ENCODE measurements around the gene MYCBP. TPM values are rescaled to one million over a fixed set of nuclear protein-coding genes. Genes with fewer than 3 reads are reported as not detected.
"Not testable (repeated sequence)": the region's sequence is repeated elsewhere in the genome, so short reads cannot be mapped to it uniquely, and the experiment has no call there.

MYCBP gene
- total RNA-seq, 1 donor from 2014 or later = 6.6 TPM

GRCh38 chr1:38858833-38859560 is 14.2 kb downstream of the MYCBP start:
- H3K27ac Mint-ChIP-seq (ENCODE audit: unreplicated experiment) = peak overlapping the region; percentile 29
- peaks cover 1% of the 10 kb centered on the region for H3K9me3 Mint-ChIP-seq (ENCODE audit: unreplicated experiment)
- no peak for TF ChIP-seq CTCF (IDR thresholded peaks at IDR 0.05; ENCODE audit: partially characterized antibody, unreplicated experiment)
- H3K4me3 Mint-ChIP-seq (ENCODE audit: unreplicated experiment) = peak overlapping the region; percentile 92
- peaks cover 3% of the 10 kb centered on the region for H3K27me3 Mint-ChIP-seq (ENCODE audit: unreplicated experiment)
- H3K4me1 Mint-ChIP-seq (ENCODE audit: low read depth, unreplicated experiment) = peaks cover 7% of the 10 kb centered on the region
- H3K36me3 Mint-ChIP-seq (ENCODE audit: unreplicated experiment) = no peaks in the 10 kb centered on the region
- peak; percentile 50 for DNase-seq

- Mint-ChIP-seq H3K9me3 (ENCODE audit: unreplicated experiment) (no peaks in the 10 kb centered on the region), H3K27ac (ENCODE audit: unreplicated experiment) (no peak overlapping the region), H3K27me3 (ENCODE audit: unreplicated experiment) (no peaks in the 10 kb centered on the region), H3K4me3 (ENCODE audit: unreplicated experiment) (no peak overlapping the region), H3K36me3 (ENCODE audit: unreplicated experiment) (no peaks in the 10 kb centered on the region), H3K4me1 (ENCODE audit: low read depth, unreplicated experiment) (peaks cover 1% of the 10 kb centered on the region)
- no peak for TF ChIP-seq CTCF (IDR thresholded peaks at IDR 0.05; ENCODE audit: partially characterized antibody, unreplicated experiment)
- no peak for DNase-seq
Observed at GRCh38 chr1:38852780-38853179, 20.4 kb downstream of the MYCBP start.

- no peak for DNase-seq
- no peak for TF ChIP-seq CTCF (IDR thresholded peaks at IDR 0.05; ENCODE audit: partially characterized antibody, unreplicated experiment)
- Mint-ChIP-seq H3K27me3 (ENCODE audit: unreplicated experiment) (no peaks in the 10 kb centered on the region), H3K4me3 (ENCODE audit: unreplicated experiment) (no peak overlapping the region), H3K9me3 (ENCODE audit: unreplicated experiment) (no peaks in the 10 kb centered on the region), H3K27ac (ENCODE audit: unreplicated experiment) (no peak overlapping the region), H3K36me3 (ENCODE audit: unreplicated experiment) (peaks cover 10% of the 10 kb centered on the region), H3K4me1 (ENCODE audit: low read depth, unreplicated experiment) (no peaks in the 10 kb centered on the region)
Observed at GRCh38 chr1:38848071-38848470, 25.1 kb downstream of the MYCBP start.

- H3K27me3 Mint-ChIP-seq (ENCODE audit: unreplicated experiment) = no peaks in the 10 kb centered on the region
- no peak overlapping the region for H3K4me3 Mint-ChIP-seq (ENCODE audit: unreplicated experiment)
- H3K27ac Mint-ChIP-seq (ENCODE audit: unreplicated experiment) = no peak overlapping the region
- TF ChIP-seq CTCF (IDR thresholded peaks at IDR 0.05; ENCODE audit: partially characterized antibody, unreplicated experiment) = no peak
- H3K36me3 Mint-ChIP-seq (ENCODE audit: unreplicated experiment) = peaks cover 10% of the 10 kb centered on the region
- H3K4me1 Mint-ChIP-seq (ENCODE audit: low read depth, unreplicated experiment) = no peaks in the 10 kb centered on the region
- no peaks in the 10 kb centered on the region for H3K9me3 Mint-ChIP-seq (ENCODE audit: unreplicated experiment)
- DNase-seq = no peak
Observed at GRCh38 chr1:38846210-38846609, 26.9 kb downstream of the MYCBP start.

GRCh38 chr1:38845088-38845487 is 28.1 kb downstream of the MYCBP start:
- not testable (repeated sequence) for DNase-seq; H3K27ac Mint-ChIP-seq (ENCODE audit: unreplicated experiment); H3K27me3 Mint-ChIP-seq (ENCODE audit: unreplicated experiment); H3K4me3 Mint-ChIP-seq (ENCODE audit: unreplicated experiment); H3K4me1 Mint-ChIP-seq (ENCODE audit: low read depth, unreplicated experiment); H3K9me3 Mint-ChIP-seq (ENCODE audit: unreplicated experiment)
- peaks cover 10% of the 10 kb centered on the region for H3K36me3 Mint-ChIP-seq (ENCODE audit: unreplicated experiment)

Data from glutamatergic neuron (in vitro differentiated cells).